Small intestine (tissue), 7 donors: ENCODE results near the gene MOB3B. TPM values are rescaled to one million over a fixed set of nuclear protein-coding genes. Genes with fewer than 3 reads are reported as not detected.

Experiments used
- DNase-seq, 2 donors: peaks; one replicate each; pipeline versions ENCODE4 v3.0.0 to v3.0.0-alpha.2; 2013
- FAIRE-seq: peaks from 2 replicates; lab custom pipeline; 2012; peaks lifted over from hg19 to GRCh38; lab: Jason Lieb, UNC
- H3K27ac ChIP-seq, 3 donors: one replicate each; pipeline ENCODE4 v1.5.1; 2013; ENCODE audit warnings: low read length in 2 of 3, mild to moderate bottlenecking in 2 of 3, control low read depth in 1 of 3, inconsistent platforms in 1 of 3, low read depth in 1 of 3, moderate library complexity in 1 of 3
- H3K27me3 ChIP-seq, 3 donors: one replicate each; pipeline ENCODE4 v1.6.1; 2013; ENCODE audit warnings: low read length in 3 of 3, inconsistent platforms in 1 of 3; ENCODE audit not compliant: control insufficient read depth in 3 of 3, insufficient read depth in 3 of 3
- H3K36me3 ChIP-seq, 3 donors: one replicate each; pipeline ENCODE4 v1.6.1; 2013; ENCODE audit warnings: low read length in 3 of 3, inconsistent platforms in 1 of 3, low read depth in 1 of 3, mild to moderate bottlenecking in 1 of 3, moderate library complexity in 1 of 3; ENCODE audit not compliant: control insufficient read depth in 3 of 3, insufficient read depth in 2 of 3
- H3K4me1 ChIP-seq, 3 donors: one replicate each; pipeline ENCODE4 v1.6.1; 2013; ENCODE audit warnings: low read length in 2 of 3, inconsistent platforms in 1 of 3, low read depth in 1 of 3, mild to moderate bottlenecking in 1 of 3, moderate library complexity in 1 of 3; ENCODE audit not compliant: control insufficient read depth in 3 of 3, insufficient read depth in 2 of 3
- H3K4me3 ChIP-seq, 3 donors: one replicate each; pipeline ENCODE4 v1.5.1; 2013; ENCODE audit warnings: low read length in 3 of 3, control low read depth in 1 of 3, inconsistent platforms in 1 of 3, low read depth in 1 of 3, mild to moderate bottlenecking in 1 of 3, moderate library complexity in 1 of 3
- H3K9me3 ChIP-seq, 2 donors: one replicate each; pipeline ENCODE4 v1.6.1; 2013; ENCODE audit warnings: low read depth in 1 of 2, low read length in 1 of 2; ENCODE audit not compliant: control insufficient read depth in 2 of 2, insufficient read depth in 1 of 2
- WGBS, 3 donors: extraction: QIAGEN DNeasy Blood & Tissue Kit; methylation state at CpG; one replicate each; pipeline ENCODE4 v1.1.7; 2013; 5-methylcytosine and 5-hydroxymethylcytosine counted together
- polyA plus RNA-seq, 4 donors: library from polyadenylated mRNA; stranded (reverse) in 3 of 4; unstranded in 1 of 4; fragments of 200-250 nt in 3 of 4; fragments of 120-200 nt in 1 of 4; gene quantifications; one replicate each; pipeline versions ENCODE4 v1.2.1 to v1.2.3, GENCODE V29; 2013
- donor health status: healthy with polysubstance abuse.
- donor health status: control.
- donor health status: control.
- donor health status: Bipolar disorder and iron deficiency.
- donor health status: healthy.

MOB3B gene
- polyA plus RNA-seq, 4 donors, result 16.9 to 34.9 (median 19.7) TPM

DNA sequence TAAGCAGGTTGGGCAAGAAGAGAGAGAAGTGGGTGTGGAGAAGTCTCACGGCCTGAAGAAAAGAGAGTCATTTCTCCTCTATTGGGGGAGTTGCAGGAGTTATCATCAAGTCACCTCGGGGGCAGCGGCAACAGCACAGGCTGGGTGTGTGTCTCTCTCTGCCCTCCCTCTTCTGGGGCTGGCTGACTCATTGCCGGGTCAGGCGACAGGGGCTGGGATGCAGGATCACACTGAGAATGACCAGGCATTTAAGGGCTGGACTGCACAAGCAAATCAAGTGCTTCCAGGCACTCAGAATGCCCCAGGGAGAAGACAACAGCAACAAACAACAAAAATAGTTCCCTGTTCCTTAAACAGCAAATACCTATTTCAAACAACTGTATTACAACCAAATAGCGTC lies 226.4 kb downstream of the MOB3B start:
- Histone ChIP-seq H3K9me3 (peaks cover 0 to 7% of the 10 kb centered on the region in 2 donors), H3K4me1 (no peaks in the 10 kb centered on the region), H3K27me3 (no peaks in the 10 kb centered on the region), H3K36me3 (no peaks in the 10 kb centered on the region), H3K4me3 (no peak overlapping the region), H3K27ac (no peak overlapping the region)
- FAIRE-seq (no peak), DNase-seq (no peak)
- 46 to 66% (median 51%) methylated on average over 4 to 6 of the region's 6 CpGs for WGBS, 3 donors

DNA sequence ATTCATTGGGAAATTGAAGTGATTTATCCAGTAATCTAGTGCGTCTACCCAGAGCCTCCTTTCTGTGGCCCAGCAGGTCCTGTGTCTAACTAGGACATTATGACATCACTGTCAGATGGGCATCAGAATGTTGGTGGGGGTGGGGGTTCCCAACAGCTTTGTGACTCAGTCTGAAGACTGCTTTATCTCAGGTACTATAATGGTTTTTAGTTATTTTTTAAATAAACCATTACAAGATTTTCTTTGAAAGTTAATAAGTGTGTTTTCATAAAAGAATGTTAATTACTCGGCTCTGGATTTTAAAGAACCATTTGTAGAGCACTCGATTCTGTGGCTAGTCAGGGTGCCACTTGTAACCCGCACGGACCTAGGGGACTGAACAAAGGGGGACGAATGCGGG lies 232.6 kb downstream of the MOB3B start, which contains the start of gene EQTN:
Gene EQTN (minus strand): TSS at position 101 of the 400 bp plus-strand sequence. CDS start 95 bp downstream, at position 6.
- whole genome bisulfite sequencing, 3 donors, result 77 to 82% (median 78%) methylated on average over 7 of the region's 7 CpGs
- Histone ChIP-seq H3K27ac (no peak within 1 kb of the TSS), H3K9me3 (no peaks in the 10 kb centered on the region), H3K4me3 (no peak within 1 kb of the TSS), H3K4me1 (no peaks in the 10 kb centered on the region), H3K36me3 (no peaks in the 10 kb centered on the region), H3K27me3 (no peaks in the 10 kb centered on the region)
- FAIRE-seq (no peak), DNase-seq (no peak)

DNA sequence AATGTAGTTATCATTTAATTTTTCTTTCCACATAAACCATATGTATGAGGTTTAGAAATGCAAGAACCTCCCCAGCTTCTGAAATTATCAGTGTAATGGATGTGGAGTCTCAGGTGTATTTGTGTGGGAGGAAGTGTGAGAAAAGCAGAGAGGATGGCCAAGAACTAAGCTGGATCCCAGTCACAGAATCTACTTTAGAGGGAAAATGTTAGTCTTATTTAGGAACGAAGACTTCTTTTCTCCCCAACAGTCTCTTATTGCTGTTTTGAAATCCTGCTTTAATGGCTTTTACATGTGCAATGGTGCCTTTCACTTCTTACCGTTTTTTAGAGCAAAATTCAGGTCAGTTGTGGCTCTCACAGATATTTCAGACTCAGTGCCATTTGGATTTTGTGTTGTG lies 235.6 kb downstream of the MOB3B start:
- FAIRE-seq, result no peak
- 66 to 68% (median 66%) methylated on average over 2 of the region's 2 CpGs for WGBS, 3 donors

DNA sequence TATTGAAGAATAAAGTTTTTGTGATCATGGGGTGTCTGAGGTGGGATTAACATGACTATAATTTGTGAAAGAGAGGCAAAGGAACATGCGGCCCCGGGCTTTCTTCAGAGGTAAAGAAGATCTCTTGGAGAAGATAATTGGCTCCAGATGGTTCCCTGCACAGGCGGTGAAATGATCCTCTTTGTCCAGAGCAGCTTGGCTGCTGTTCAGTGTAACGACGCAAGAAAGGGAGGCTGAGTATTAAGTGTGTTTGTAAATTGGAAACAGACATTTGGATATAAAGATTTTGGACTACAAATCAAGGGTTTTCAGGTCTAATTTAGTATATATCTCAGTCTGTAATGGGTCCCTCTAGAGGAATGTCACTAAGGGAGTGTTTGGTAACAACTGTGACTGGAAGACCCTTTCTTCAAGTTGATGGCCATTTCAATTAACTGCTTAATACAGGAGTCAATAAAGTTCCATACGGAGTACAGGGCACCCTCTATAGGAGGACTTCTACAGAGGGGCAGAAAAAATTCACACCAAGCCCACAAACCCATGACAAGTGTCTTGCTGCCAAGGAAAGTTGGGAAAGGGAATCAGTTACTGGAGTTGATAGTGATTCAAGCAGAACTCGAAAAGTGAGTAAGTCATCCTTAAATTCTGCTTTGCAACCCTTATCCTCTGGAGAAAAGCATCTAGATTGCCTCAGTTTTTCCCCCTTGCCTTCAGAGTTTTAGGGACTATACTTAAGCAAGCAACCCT lies 236.8 kb downstream of the MOB3B start:
- H3K27ac ChIP-seq, result no peak overlapping the region
- no peak for DNase-seq
- no peak for FAIRE-seq
- WGBS, 3 donors, result 73 to 90% (median 87%) methylated on average over 7 of the region's 7 CpGs
- no peaks in the 10 kb centered on the region for H3K4me1 ChIP-seq
- H3K4me3 ChIP-seq, result no peak overlapping the region
- H3K36me3 ChIP-seq, result no peaks in the 10 kb centered on the region
- H3K9me3 ChIP-seq, result no peaks in the 10 kb centered on the region
- H3K27me3 ChIP-seq, result no peaks in the 10 kb centered on the region

More for the DNA sequence above, 235.6 kb downstream of the MOB3B start:
- no peak for DNase-seq
- Histone ChIP-seq H3K9me3 (no peaks in the 10 kb centered on the region), H3K36me3 (no peaks in the 10 kb centered on the region), H3K27me3 (no peaks in the 10 kb centered on the region), H3K4me1 (no peaks in the 10 kb centered on the region), H3K4me3 (no peak overlapping the region), H3K27ac (no peak overlapping the region)

DNA sequence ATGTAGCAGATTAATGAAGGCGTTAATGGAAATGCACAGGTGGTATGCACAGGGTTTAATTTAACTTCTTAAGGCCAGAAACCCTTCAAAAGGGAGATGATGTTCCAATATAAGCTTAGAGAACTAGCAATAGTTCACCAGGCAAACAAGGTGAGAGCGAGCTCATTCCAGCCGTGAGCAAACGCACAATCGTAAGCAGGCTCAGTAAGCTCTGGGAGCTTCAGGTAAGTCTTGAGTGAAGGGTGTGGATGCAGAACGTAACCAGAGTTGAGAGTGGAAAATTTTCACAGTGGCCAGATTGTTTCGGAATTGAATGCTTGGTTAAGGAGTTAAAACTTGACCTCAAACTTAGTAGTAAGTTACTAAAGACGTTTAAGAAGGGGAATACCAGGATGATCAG lies 238.3 kb downstream of the MOB3B start:
- DNase-seq, result no peak
- WGBS, 3 donors, result 83 to 88% (median 88%) methylated on average over 8 of the region's 8 CpGs
- Histone ChIP-seq H3K27ac (no peak overlapping the region), H3K27me3 (no peaks in the 10 kb centered on the region), H3K4me1 (no peaks in the 10 kb centered on the region), H3K36me3 (no peaks in the 10 kb centered on the region), H3K4me3 (no peak overlapping the region), H3K9me3 (no peaks in the 10 kb centered on the region)
- FAIRE-seq, result no peak

DNA sequence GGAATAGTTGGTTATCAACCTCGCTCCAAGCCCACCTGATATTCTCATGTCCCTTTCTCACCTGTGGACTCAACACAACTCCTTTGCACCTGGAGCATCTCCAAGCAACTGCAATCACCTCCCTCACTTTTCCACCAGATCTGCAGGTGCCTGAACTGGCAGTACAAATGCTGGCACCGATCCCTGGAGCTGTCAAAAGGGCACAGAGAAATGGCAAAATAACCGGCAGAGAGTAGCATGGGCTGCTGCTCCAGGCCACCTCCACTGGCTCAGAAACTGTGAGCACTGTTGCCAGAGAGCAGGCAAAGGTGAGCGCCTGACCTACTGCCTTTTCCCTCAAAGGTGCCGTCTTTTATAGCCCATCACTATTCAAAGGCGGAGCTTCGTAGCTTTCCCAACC lies 247.3 kb downstream of the MOB3B start:
- FAIRE-seq, result no peak

DNA sequence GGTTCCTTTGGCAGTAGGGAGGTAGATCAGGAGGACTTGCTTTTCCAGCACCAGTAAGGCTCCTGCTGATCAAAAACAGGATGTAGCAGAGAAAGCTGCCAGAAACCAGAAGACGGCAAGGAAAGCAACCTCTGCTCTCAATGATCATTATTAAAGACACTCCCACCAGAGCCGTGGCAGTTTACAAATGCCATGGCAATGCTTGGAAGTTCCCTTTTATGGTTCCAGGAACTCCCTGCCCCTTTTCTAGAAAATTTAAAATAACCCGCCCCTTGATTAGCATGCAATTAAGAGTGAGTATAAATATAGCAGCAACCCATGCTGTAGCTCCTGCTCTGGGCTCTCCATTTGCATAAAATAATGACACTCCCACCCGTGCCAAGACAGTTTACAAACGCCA lies 248.8 kb downstream of the MOB3B start:
- H3K4me1 ChIP-seq, result peaks cover 0 to 4% (median 2%) of the 10 kb centered on the region in 3 donors
- H3K4me3 ChIP-seq, result no peak overlapping the region
- H3K9me3 ChIP-seq, result no peaks in the 10 kb centered on the region
- WGBS, 3 donors, result 10 to 17% (median 11%) methylated on average over 5 of the region's 5 CpGs
- no peaks in the 10 kb centered on the region for H3K36me3 ChIP-seq
- FAIRE-seq (no peak), DNase-seq (peak; percentile 13 to 27)
- H3K27ac ChIP-seq, result peak overlapping the region in 1 of 3 donors; percentile 23
- H3K27me3 ChIP-seq, result no peaks in the 10 kb centered on the region

More for the DNA sequence above, 247.3 kb downstream of the MOB3B start:
- Histone ChIP-seq H3K36me3 (no peaks in the 10 kb centered on the region), H3K4me3 (no peak overlapping the region), H3K9me3 (no peaks in the 10 kb centered on the region), H3K27ac (no peak overlapping the region), H3K27me3 (no peaks in the 10 kb centered on the region), H3K4me1 (peaks cover 0 to 4% (median 2%) of the 10 kb centered on the region in 3 donors)
- WGBS, 3 donors, result 63 to 90% (median 65%) methylated on average over 7 of the region's 7 CpGs
- DNase-seq, result no peak

DNA sequence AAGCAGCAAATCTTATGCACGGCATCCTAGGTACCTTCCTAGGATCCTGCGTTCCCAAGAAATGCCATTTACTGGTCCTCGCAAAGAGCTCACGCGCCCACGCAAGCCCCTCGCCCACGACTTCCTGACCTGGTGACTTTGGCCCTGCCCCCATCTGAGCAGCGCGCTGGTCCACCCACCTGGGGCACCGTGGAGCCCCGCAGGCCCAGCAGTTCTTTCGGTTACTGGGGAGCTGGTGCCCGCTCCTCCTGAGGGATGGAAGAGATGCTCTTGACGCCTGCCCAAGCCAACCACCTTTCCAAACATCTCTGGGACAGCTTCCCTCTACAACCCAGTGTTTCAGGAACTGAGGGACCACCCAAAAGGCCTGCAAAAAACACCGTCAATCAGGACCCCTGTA lies 249.4 kb downstream of the MOB3B start:
- H3K36me3 ChIP-seq, result no peaks in the 10 kb centered on the region
- H3K4me3 ChIP-seq, result no peak overlapping the region
- FAIRE-seq, result no peak
- no peak overlapping the region for H3K27ac ChIP-seq
- no peaks in the 10 kb centered on the region for H3K27me3 ChIP-seq
- H3K9me3 ChIP-seq, result no peaks in the 10 kb centered on the region
- no peak for DNase-seq
- peaks cover 0 to 4% (median 2%) of the 10 kb centered on the region in 3 donors for H3K4me1 ChIP-seq
- WGBS, 3 donors, result 91 to 96% (median 92%) methylated on average over 16 of the region's 16 CpGs
